CD4-positive, alpha-beta T cell treated with Interleukin-12 subunit alpha and Interleukin-12 subunit beta, for 1 hour (primary cell): ENCODE data around the gene OSBPL2.

Source experiments
- DNase-seq: peaks from one replicate; pipeline ENCODE4 v3.0.0-alpha.2; 2020

The OSBPL2 gene

DNA sequence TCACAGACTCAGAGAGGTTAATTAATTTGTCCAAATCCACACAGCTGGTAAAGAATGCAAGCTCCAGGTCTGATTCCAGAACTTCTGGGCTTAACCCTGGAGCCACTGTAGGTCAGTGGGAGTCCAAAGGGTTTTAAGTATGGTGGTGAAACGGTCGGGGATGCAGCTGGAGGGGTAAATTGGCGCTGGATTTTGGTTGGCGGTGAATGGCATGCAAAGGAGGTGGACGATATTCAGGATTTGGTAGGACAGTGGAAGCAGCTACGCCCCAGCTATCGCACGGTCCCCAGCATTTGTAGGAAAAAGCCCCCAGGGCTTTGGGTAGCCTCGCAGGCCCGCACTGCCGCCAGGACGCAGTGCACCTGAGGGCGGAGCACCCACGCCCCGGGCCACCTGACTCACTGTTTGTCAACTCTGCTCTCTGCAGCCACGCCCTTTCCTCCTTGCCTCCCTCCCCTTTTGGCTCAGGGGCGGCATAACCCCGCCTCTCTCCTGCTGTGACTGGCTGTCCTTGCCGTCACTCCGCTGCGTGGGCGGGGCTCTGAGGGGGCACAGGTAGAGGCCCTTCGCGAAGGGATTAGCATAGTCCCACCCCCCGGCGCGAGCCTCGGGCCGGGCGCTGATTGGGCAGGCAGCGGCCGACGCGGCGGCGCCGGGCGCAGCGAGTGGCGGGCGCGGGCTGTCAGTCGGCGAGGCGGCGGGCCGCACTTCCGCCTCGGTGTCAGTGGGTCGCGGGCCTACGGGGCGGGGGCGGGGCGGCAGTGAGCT is at the start of gene OSBPL2:
Gene OSBPL2, plus strand, starts transcription at position 721 of the 768 bp plus-strand sequence. CDS start 17,664 bp downstream, outside the sequence.
- DNase-seq: peak; percentile 100

- no peak for DNase-seq
Observed at GRCh38 chr20:62190639-62191411, 47.5 kb upstream of the OSBPL2 start.

- no peak for DNase-seq
Observed at GRCh38 chr20:62191781-62192559, 46.4 kb upstream of the OSBPL2 start.

DNA sequence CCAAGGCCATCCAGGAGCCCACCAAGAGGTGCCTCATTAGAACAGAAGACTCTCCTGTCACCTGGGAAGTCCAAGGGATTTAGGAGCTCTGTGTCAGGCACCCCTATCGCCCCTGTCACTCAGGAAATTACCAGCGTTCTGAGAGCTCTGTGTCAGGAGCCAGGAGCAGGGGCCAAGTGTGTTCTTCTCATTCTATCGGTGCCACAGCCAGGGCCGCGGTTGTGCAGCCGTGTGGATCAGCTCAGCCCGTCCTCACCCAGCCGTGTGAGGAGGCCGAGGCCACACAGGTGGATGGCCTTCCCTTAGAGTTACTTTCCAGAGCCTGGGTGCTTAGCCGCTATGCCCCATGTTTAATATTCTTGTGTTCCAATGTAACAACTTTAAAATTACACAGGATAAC is 45.7 kb upstream of the OSBPL2 start:
- DNase-seq: no peak

GRCh38 chr20:62193079-62194025 is 45.0 kb upstream of the OSBPL2 start:
- no peak for DNase-seq

- no peak for DNase-seq
Observed at GRCh38 chr20:62195075-62195405, 43.3 kb upstream of the OSBPL2 start.

- DNase-seq: no peak
Observed at GRCh38 chr20:62195736-62196135, 42.6 kb upstream of the OSBPL2 start.

DNA sequence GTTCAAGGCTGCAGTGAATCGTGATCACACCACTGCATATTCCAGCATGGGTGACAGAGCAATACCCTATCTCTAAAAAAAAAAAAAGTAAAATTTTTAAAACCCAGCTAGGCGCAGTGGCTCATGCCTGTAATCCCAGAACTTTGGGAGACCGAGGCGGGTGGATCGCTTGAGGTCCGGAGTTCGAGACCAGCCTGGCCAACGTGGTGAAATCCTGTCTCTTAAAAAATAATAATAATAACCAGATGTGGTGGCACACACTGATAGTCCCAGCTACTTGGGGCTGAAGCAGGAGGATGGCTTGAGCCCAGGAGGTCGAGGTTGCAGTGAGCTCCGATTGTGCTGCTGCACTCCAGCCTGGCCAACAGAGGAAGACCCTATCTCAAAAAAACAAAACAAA is 42.0 kb upstream of the OSBPL2 start:
- no peak for DNase-seq

- no peak for DNase-seq
Observed at GRCh38 chr20:62197311-62197710, 41.0 kb upstream of the OSBPL2 start.

- DNase-seq: no peak
Observed at GRCh38 chr20:62197801-62198200, 40.5 kb upstream of the OSBPL2 start.

DNA sequence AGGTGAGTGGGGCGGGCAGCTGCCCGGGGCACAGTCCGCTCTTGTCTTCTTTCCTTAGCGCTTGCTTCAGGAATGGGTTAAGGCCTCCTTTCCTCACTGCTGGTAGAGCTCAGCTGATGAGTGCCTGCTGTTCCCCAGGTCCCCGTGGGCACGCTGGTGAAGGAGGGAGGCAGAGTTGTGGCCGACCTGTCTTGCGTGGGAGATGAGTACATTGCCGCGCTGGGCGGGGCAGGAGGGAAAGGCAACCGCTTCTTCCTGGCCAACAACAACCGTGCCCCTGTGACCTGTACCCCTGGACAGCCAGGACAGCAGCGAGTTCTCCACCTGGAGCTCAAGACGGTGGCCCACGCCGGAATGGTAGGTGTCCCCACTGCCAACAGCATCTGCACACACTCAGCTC is 39.8 kb upstream of the OSBPL2 start:
- no peak for DNase-seq

GRCh38 chr20:62198931-62199330 is 39.4 kb upstream of the OSBPL2 start:
- no peak for DNase-seq

GRCh38 chr20:62200491-62201172 is 37.7 kb upstream of the OSBPL2 start:
- DNase-seq: no peak

DNA sequence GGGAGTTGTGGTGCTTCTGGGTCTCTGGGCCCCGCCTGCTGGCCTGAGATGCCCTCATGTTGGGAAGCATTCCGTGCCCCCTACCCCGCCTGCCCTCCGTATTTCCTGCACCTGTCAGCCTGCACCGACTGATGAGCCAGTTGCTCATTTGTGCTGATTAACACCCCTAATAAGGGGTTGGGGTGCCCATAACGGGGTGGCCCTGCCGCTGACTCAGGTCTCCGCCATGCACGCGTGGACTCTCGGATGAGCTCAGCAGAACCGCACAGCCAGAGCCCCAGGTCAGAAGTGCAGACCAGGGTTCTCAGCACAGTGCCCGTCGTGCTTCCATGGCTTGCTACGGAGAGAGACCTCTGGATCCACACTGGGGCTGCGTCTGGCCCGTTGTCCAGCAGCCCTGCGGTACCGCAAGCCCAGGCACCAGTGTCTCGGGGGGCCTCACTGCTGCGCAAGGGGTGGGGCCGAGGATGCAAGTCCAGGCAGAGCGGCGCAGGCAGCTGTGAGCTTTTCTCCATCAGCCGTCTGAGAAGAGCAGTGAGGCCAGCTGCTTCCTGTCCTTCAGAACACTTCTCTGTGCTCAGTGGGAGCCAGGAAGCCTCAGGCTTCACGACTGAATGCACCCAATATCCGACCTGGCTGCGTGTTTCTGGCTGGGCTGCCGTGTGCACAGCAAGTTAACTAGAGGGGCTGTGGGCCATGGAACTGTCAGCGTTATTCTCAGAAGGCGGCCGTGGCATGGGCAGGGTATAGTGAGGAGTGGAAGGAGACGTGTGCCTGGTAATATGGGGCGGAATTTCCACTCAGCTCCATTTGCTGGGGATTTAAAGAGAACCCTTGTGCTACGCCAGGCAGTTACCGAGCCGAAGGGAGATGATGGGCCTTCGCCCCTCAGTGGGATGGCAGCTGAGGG is 36.9 kb upstream of the OSBPL2 start:
- DNase-seq: no peak

DNA sequence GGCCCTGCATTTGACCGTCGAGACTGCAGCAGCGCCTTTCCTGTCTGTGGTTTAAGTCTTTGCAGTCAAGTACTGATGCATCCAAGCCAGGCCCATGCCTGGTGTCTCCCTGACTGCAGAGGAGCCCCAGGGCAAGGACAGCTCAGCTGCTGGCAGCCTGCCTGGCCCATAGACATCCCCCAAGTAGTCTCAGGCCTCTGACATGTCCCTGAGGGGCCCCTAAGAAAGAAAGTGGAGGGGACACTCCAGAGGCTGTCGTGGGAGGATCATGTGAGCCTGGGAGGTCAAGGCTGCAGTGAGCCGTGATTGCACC is 36.3 kb upstream of the OSBPL2 start:
- no peak for DNase-seq

- no peak for DNase-seq
Observed at GRCh38 chr20:62202676-62203377, 35.5 kb upstream of the OSBPL2 start.

DNA sequence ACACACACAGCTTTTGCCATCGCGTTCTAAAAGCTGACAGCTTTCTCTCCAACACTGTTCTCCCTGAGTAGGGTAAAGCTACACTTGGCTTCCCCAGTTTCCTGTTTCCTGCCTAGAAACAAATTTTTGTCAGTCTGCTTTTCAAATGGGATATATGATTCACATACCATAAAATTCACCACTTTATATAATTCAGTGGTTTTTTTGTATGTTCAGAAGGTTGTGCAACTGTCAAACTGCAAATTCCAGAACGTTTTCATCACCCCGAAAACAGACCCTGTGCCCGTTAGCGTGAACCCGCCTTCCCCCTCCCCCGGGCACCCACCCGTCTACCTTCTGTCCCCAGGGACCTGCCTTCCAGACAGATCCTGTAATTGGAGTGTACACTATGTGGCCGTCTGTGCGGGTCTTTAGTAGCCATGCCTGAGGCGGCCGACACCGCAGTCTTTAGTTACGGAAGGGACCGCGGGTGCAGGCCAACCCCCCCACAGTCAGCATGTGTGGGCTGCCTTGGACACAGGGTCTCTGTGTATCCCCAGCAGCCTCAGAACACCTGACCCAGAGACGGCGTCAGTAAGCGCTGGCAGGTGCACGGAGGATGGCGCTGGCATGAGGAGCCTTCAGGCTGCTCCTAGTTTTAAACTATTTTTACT is 34.8 kb upstream of the OSBPL2 start:
- no peak for DNase-seq

GRCh38 chr20:62205618-62206387 is 32.5 kb upstream of the OSBPL2 start:
- no peak for DNase-seq

GRCh38 chr20:62206388-62206775 is 31.9 kb upstream of the OSBPL2 start:
- DNase-seq: no peak
